Small intestine (tissue), 7 donors: ENCODE results near the gene HNRNPL. TPM values are rescaled to one million over a fixed set of nuclear protein-coding genes. Genes with fewer than 3 reads are reported as not detected.
"Not testable (repeated sequence)": the region's sequence is repeated elsewhere in the genome, so short reads cannot be mapped to it uniquely, and the experiment has no call there.

Experiments
- DNase-seq, 2 donors: peaks; one replicate each; pipeline versions ENCODE4 v3.0.0 to v3.0.0-alpha.2; 2013
- FAIRE-seq: peaks from 2 replicates; lab custom pipeline; 2012; peaks lifted over from hg19 to GRCh38; lab: Jason Lieb, UNC
- H3K27ac ChIP-seq, 3 donors: one replicate each; pipeline ENCODE4 v1.5.1; 2013; ENCODE audit warnings: low read length in 2 of 3, mild to moderate bottlenecking in 2 of 3, control low read depth in 1 of 3, inconsistent platforms in 1 of 3, low read depth in 1 of 3, moderate library complexity in 1 of 3
- H3K27me3 ChIP-seq, 3 donors: one replicate each; pipeline ENCODE4 v1.6.1; 2013; ENCODE audit warnings: low read length in 3 of 3, inconsistent platforms in 1 of 3; ENCODE audit not compliant: control insufficient read depth in 3 of 3, insufficient read depth in 3 of 3
- H3K36me3 ChIP-seq, 3 donors: one replicate each; pipeline ENCODE4 v1.6.1; 2013; ENCODE audit warnings: low read length in 3 of 3, inconsistent platforms in 1 of 3, low read depth in 1 of 3, mild to moderate bottlenecking in 1 of 3, moderate library complexity in 1 of 3; ENCODE audit not compliant: control insufficient read depth in 3 of 3, insufficient read depth in 2 of 3
- H3K4me1 ChIP-seq, 3 donors: one replicate each; pipeline ENCODE4 v1.6.1; 2013; ENCODE audit warnings: low read length in 2 of 3, inconsistent platforms in 1 of 3, low read depth in 1 of 3, mild to moderate bottlenecking in 1 of 3, moderate library complexity in 1 of 3; ENCODE audit not compliant: control insufficient read depth in 3 of 3, insufficient read depth in 2 of 3
- H3K4me3 ChIP-seq, 3 donors: one replicate each; pipeline ENCODE4 v1.5.1; 2013; ENCODE audit warnings: low read length in 3 of 3, control low read depth in 1 of 3, inconsistent platforms in 1 of 3, low read depth in 1 of 3, mild to moderate bottlenecking in 1 of 3, moderate library complexity in 1 of 3
- H3K9me3 ChIP-seq, 2 donors: one replicate each; pipeline ENCODE4 v1.6.1; 2013; ENCODE audit warnings: low read depth in 1 of 2, low read length in 1 of 2; ENCODE audit not compliant: control insufficient read depth in 2 of 2, insufficient read depth in 1 of 2
- WGBS, 3 donors: extraction: QIAGEN DNeasy Blood & Tissue Kit; methylation state at CpG; one replicate each; pipeline ENCODE4 v1.1.7; 2013; 5-methylcytosine and 5-hydroxymethylcytosine counted together
- polyA plus RNA-seq, 4 donors: library from polyadenylated mRNA; stranded (reverse) in 3 of 4; unstranded in 1 of 4; fragments of 200-250 nt in 3 of 4; fragments of 120-200 nt in 1 of 4; gene quantifications; one replicate each; pipeline versions ENCODE4 v1.2.1 to v1.2.3, GENCODE V29; 2013
- donor health status: healthy with polysubstance abuse.
- donor health status: control.
- donor health status: control.
- donor health status: Bipolar disorder and iron deficiency.
- donor health status: healthy.

HNRNPL gene
- polyA plus RNA-seq, 4 donors = 118 to 256 (median 177) TPM

DNA sequence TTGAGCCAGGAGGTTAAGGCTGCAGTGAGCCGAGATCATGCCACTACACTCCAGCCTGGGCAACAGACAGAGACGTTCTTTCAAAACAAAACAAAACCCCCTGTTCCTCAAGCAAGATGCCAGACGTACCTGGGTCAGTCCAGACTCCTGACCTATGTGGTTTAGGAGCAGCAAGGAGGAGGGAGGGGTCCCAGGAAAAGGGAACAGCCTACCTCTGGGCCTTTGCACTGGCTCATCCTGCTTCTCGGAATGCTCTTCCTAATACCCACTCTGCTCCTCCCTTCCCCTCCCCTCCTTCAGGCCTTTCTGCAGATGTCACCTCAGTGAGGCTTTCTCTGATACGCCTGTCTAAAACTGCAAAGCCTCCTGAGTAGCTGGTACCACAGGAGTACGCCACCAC is 18.8 kb upstream of the HNRNPL start:
- Histone ChIP-seq H3K9me3 (no peaks in the 10 kb centered on the region), H3K4me3 (no peak overlapping the region), H3K4me1 (peaks cover 0 to 20% (median 0%) of the 10 kb centered on the region in 3 donors), H3K36me3 (peaks cover 0 to 44% (median 0%) of the 10 kb centered on the region in 3 donors), H3K27ac (no peak overlapping the region), H3K27me3 (no peaks in the 10 kb centered on the region)
- WGBS, 3 donors = 82 to 92% (median 91%) methylated on average over 6 of the region's 6 CpGs
- DNase-seq = no peak
- no peak for FAIRE-seq

DNA sequence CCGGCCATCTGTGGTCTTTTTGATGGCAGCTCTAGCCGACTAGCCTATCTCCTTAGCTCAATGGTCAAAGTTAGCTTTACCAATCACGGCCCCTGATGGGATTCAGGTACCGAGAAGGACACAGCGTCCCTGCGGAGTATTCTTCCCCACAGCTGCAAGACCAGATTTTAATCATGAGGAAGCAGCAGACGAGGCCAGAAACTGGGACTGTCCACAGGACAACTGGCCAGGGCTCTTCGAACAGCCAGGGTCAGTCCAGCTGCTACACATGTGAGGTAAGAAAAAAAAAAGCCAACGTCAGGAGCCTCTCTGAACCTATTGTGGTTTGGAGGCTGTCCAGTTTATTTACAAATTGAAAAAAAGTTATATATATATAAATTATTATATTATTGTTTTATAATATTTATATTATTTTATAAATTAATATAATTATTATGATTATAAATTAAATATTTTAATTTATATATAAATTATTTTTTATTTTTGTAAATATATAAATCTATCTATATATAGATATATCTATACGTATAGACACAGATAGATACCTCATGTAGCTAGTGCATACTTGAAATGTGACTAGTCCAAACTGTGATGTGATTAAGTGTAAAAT is 17.5 kb upstream of the HNRNPL start:
- Histone ChIP-seq H3K4me1 (peaks cover 0 to 26% (median 3%) of the 10 kb centered on the region in 3 donors), H3K27ac (no peak overlapping the region), H3K9me3 (no peaks in the 10 kb centered on the region), H3K27me3 (no peaks in the 10 kb centered on the region), H3K4me3 (no peak overlapping the region), H3K36me3 (peaks cover 0 to 39% (median 0%) of the 10 kb centered on the region in 3 donors)
- DNase-seq (no peak), FAIRE-seq (no peak)
- WGBS, 3 donors = 87 to 91% (median 89%) methylated on average over 10 of the region's 10 CpGs

DNA sequence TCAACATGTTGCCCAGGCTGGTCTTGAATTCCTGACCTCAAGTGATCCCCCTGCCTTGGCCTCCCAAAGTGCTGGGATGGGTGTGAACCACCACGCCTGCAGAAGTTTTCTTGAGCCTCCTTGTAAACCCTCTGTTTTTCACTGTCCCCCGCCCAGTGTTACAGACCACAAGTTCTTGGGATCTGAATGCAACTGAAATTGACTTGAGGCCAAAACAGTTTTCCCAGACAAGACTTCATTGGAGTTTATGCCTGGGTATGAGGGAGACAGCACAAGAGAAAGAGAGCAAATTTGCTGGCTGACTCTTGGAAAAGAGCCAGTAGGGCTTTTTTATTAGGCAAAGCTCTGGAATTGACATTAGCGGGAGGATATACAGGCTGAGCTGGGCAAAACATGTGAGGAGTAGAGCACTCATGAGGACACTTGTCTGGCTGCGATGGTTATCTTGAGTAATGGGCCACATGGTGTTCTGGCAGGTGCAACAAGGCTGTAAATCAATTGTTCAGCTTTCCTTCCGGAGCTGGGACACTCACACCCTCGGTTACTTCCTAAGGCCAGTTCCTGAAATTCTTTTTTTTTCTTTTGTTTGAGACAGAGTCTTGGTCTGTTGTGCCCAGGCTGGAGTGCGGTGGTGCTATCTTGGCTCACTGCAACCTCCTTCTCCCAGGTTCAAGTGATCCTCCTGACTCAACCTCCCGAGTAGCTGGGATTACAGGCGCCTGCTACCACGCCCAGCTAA is 12.7 kb upstream of the HNRNPL start:
- peaks cover 0 to 4% (median 0%) of the 10 kb centered on the region in 3 donors for H3K36me3 ChIP-seq
- H3K4me3 ChIP-seq = no peak overlapping the region
- FAIRE-seq (no peak), DNase-seq (peak; percentile 65 to 86)
- no peaks in the 10 kb centered on the region for H3K9me3 ChIP-seq
- H3K27me3 ChIP-seq = no peaks in the 10 kb centered on the region
- H3K4me1 ChIP-seq = peaks cover 0 to 24% (median 5%) of the 10 kb centered on the region in 3 donors
- H3K27ac ChIP-seq = peak overlapping the region; percentile 9 to 41 (median 14)
- WGBS, 3 donors = 19 to 39% (median 39%) methylated on average over 10 of the region's 10 CpGs

DNA sequence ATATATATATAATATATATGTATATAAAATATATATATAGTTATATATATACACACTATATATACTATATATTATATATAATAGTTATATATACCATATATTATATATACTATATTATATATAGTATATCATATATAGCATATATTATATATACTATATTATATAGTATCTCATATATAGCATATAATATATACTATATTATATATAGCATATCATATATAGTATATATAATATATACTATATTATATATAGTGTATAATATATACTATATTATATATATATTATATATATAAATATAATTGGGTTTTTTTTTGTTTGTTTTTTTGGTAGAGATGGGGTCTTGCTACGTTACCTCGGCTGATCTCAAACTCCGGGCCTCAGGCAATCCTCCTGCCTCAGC is 11.6 kb upstream of the HNRNPL start:
- Histone ChIP-seq H3K9me3 (peaks cover 0 to 3% of the 10 kb centered on the region in 2 donors), H3K4me1 (peaks cover 0 to 33% (median 5%) of the 10 kb centered on the region in 3 donors), H3K36me3 (no peaks in the 10 kb centered on the region), H3K27ac (no peak overlapping the region), H3K27me3 (no peaks in the 10 kb centered on the region), H3K4me3 (no peak overlapping the region)
- WGBS, 3 donors = 95 to 97% (median 95%) methylated on average over 3 of the region's 3 CpGs
- peak; percentile 71 for FAIRE-seq
- DNase-seq = no peak

DNA sequence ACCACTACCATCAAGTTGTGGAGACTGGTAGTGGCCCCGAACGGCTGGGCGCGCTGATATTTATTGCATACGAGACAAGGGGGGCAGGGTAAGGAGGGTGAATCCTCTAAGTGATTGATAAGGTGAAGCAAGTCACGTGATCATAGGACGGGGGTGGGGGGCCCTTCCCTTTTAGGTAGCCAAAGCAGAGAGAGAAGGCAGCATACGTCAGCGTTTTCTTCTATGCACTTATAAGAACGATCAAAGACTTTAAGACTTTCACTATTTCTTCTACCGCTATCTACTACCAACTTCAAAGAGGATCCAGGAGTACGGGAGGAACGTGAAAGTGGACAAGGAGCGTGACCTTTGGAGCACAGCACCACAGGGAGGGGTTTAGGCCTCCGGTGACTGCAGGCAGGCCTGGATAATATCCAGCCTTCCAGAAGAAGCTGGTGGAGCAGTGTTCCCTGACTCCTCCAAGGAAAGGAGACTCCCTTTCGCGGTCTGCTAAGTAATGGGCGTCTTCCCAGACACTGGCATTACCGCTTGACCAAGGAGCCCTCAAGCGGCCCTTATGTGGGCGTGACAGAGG is 9.9 kb upstream of the HNRNPL start:
- not testable (repeated sequence) for FAIRE-seq

DNA sequence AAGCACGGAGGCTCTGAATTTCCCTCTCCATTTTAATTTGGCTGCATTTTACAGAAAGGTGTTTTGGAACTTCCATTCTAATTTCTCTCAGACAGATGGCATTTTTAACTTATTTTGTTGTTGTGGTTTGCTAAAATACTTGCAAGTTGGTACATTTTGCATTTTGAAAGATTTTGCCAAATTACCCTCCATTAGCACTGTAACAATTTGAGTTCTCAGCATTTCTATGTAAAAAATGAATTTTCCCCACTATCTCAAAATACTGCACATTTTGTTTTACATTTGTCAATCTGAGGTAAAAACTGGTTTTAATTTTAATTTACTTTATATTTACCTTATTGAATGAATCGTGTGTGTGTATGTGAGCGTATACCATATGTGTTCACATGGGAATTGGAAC is 7.0 kb upstream of the HNRNPL start:
- FAIRE-seq = no peak
- no peaks in the 10 kb centered on the region for H3K36me3 ChIP-seq
- DNase-seq = no peak
- H3K27me3 ChIP-seq = no peaks in the 10 kb centered on the region
- peak overlapping the region in 1 of 3 donors; percentile 58 for H3K27ac ChIP-seq
- H3K9me3 ChIP-seq = peaks cover 0 to 3% of the 10 kb centered on the region in 2 donors
- 80 to 91% (median 84%) methylated on average over 3 of the region's 3 CpGs for WGBS, 3 donors
- H3K4me3 ChIP-seq = no peak overlapping the region
- H3K4me1 ChIP-seq = peaks cover 0 to 26% (median 3%) of the 10 kb centered on the region in 3 donors

More for the DNA sequence above, 9.9 kb upstream of the HNRNPL start:
- not testable (repeated sequence) for H3K4me3 ChIP-seq, H3K36me3 ChIP-seq, H3K9me3 ChIP-seq, H3K27me3 ChIP-seq
- DNase-seq = peak; percentile 78 to 92
- Histone ChIP-seq H3K4me1 (peaks cover 0 to 28% (median 5%) of the 10 kb centered on the region in 3 donors), H3K27ac (peak overlapping the region in 2 of 3 donors; percentile 58 to 64)
- WGBS, 3 donors = 18 to 50% (median 28%) methylated on average over 21 of the region's 21 CpGs

DNA sequence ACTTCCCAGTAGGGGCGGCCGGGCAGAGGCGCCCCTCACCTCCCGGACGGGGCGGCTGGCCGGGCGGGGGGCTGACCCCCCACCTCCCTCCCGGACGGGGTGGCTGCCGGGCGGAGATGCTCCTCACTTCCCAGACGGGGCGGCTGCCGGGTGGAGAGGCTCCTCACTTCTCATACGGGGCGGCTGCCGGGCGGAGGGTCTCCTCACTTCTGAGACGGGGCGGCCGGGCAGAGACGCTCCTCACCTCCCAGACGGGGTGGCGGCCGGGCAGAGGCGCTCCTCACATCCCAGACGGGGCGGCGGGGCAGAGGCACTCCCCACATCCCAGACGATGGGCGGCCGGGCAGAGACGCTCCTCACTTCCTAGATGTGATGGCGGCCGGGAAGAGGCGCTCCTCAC is 6.0 kb upstream of the HNRNPL start:
- H3K9me3 ChIP-seq, H3K4me3 ChIP-seq, H3K36me3 ChIP-seq, H3K27me3 ChIP-seq, FAIRE-seq, DNase-seq, H3K27ac ChIP-seq: not testable (repeated sequence)
- peaks cover 0 to 28% (median 3%) of the 10 kb centered on the region in 3 donors for H3K4me1 ChIP-seq
- WGBS, 3 donors = 86 to 98% (median 95%) methylated on average over 14 to 27 of the region's 37 CpGs

DNA sequence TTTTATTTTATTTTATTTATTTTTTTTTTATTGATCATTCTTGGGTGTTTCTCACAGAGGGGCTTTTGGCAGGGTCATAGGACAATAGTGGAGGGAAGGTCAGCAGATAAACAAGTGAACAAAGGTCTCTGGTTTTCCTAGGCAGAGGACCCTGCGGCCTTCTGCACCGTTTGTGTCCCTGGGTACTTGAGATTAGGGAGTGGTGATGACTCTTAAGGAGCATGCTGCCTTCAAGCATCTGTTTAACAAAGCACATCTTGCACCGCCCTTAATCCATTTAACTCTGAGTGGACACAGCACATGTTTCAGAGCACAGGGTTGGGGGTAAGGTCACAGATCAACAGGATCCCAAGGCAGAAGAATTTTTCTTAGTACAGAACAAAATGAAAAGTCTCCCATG is 5.2 kb upstream of the HNRNPL start:
- DNase-seq, H3K4me3 ChIP-seq, H3K27ac ChIP-seq, H3K27me3 ChIP-seq, H3K9me3 ChIP-seq, H3K36me3 ChIP-seq, FAIRE-seq: not testable (repeated sequence)
- whole genome bisulfite sequencing, 3 donors = 41 to 62% (median 53%) methylated on average over 2 to 3 of the region's 3 CpGs
- peaks cover 0 to 26% (median 3%) of the 10 kb centered on the region in 3 donors for H3K4me1 ChIP-seq
